ENCODE measurements around the gene TNK1.

The TNK1 gene

DNA sequence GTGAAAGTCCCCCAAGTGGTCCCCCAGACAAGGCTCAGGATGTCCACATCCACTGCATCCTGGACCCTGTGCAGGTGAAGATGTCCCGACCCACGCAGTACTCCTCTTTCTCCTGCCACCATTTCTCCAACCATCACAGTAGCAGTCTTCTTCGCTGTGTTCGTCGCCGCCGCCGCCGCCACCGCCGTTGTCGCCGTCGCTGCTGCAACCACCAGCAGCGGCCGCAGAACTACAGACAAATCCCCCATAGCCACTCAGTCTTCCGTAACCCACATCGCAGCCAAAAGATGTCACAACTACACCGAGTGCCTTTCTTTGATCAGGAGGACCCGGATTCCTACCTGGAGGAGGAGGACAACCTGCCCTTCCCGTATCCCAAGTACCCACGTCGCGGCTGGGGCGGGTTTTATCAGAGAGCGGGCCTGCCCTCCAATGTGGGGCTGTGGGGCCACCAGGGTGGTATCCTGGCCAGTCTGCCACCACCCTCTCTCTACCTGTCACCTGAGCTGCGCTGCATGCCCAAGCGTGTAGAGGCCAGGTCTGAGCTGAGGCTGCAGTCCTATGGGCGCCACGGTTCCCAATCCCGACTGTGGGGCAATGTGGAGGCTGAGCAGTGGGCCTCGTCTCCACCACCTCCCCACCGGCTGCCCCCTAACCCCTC lies 45.4 kb downstream of the TNK1 start:
- no peak for ATAC-seq (ENCODE audit: low read depth)
- no peaks in the 10 kb centered on the region for H3K9me3 ChIP-seq (ENCODE audit: severe bottlenecking)
- no peak for TF ChIP-seq CTCF (IDR thresholded peaks at IDR 0.05; ENCODE audit: poor library complexity, severe bottlenecking)

GRCh38 chr17:7426896-7427489 lies 46.1 kb downstream of the TNK1 start:
- Histone ChIP-seq H3K36me3 (ENCODE audit: low read depth) (no peaks in the 10 kb centered on the region), H3K4me1 (ENCODE audit: insufficient read depth, poor library complexity, severe bottlenecking) (no peaks in the 10 kb centered on the region), H3K4me3 (ENCODE audit: severe bottlenecking) (no peak overlapping the region), H3K27ac (ENCODE audit: poor library complexity, severe bottlenecking) (no peak overlapping the region), H3K9me3 (ENCODE audit: severe bottlenecking) (no peaks in the 10 kb centered on the region), H3K27me3 (ENCODE audit: insufficient read depth, poor library complexity, severe bottlenecking) (no peaks in the 10 kb centered on the region)
- no peak for DNase-seq (ENCODE audit: low spot score)
- ATAC-seq (ENCODE audit: low read depth): no peak
- TF ChIP-seq CTCF (IDR thresholded peaks at IDR 0.05; ENCODE audit: poor library complexity, severe bottlenecking): no peak

More for the DNA sequence above, 45.4 kb downstream of the TNK1 start:
- no peaks in the 10 kb centered on the region for H3K4me1 ChIP-seq (ENCODE audit: insufficient read depth, poor library complexity, severe bottlenecking)
- H3K36me3 ChIP-seq (ENCODE audit: low read depth): no peaks in the 10 kb centered on the region
- no peak overlapping the region for H3K4me3 ChIP-seq (ENCODE audit: severe bottlenecking)
- DNase-seq (ENCODE audit: low spot score): no peak
- H3K27me3 ChIP-seq (ENCODE audit: insufficient read depth, poor library complexity, severe bottlenecking): no peaks in the 10 kb centered on the region
- H3K27ac ChIP-seq (ENCODE audit: poor library complexity, severe bottlenecking): no peak overlapping the region

GRCh38 chr17:7427549-7427948 lies 46.7 kb downstream of the TNK1 start:
- Histone ChIP-seq H3K27me3 (ENCODE audit: insufficient read depth, poor library complexity, severe bottlenecking) (no peaks in the 10 kb centered on the region), H3K4me3 (ENCODE audit: severe bottlenecking) (no peak overlapping the region), H3K27ac (ENCODE audit: poor library complexity, severe bottlenecking) (no peak overlapping the region), H3K9me3 (ENCODE audit: severe bottlenecking) (no peaks in the 10 kb centered on the region), H3K4me1 (ENCODE audit: insufficient read depth, poor library complexity, severe bottlenecking) (no peaks in the 10 kb centered on the region), H3K36me3 (ENCODE audit: low read depth) (no peaks in the 10 kb centered on the region)
- DNase-seq (ENCODE audit: low spot score): no peak
- no peak for ATAC-seq (ENCODE audit: low read depth)
- TF ChIP-seq CTCF (IDR thresholded peaks at IDR 0.05; ENCODE audit: poor library complexity, severe bottlenecking): no peak

- H3K4me3 ChIP-seq (ENCODE audit: severe bottlenecking): no peak within 1 kb of the TSS
- no peaks in the 10 kb centered on the region for H3K4me1 ChIP-seq (ENCODE audit: insufficient read depth, poor library complexity, severe bottlenecking)
- no peaks in the 10 kb centered on the region for H3K9me3 ChIP-seq (ENCODE audit: severe bottlenecking)
- DNase-seq (ENCODE audit: low spot score) (no peak), ATAC-seq (ENCODE audit: low read depth) (no peak)
- H3K36me3 ChIP-seq (ENCODE audit: low read depth): no peaks in the 10 kb centered on the region
- H3K27me3 ChIP-seq (ENCODE audit: insufficient read depth, poor library complexity, severe bottlenecking): no peaks in the 10 kb centered on the region
- H3K27ac ChIP-seq (ENCODE audit: poor library complexity, severe bottlenecking): no peak within 1 kb of the TSS
- TF ChIP-seq CTCF (IDR thresholded peaks at IDR 0.05; ENCODE audit: poor library complexity, severe bottlenecking): no peak
Observed at GRCh38 chr17:7428557-7428956, 47.7 kb downstream of the TNK1 start, which contains the start of gene SPEM3. Gene SPEM3, plus strand, starts transcription at chr17:7428857. Its CDS starts 46 bp downstream, at chr17:7428903.

DNA sequence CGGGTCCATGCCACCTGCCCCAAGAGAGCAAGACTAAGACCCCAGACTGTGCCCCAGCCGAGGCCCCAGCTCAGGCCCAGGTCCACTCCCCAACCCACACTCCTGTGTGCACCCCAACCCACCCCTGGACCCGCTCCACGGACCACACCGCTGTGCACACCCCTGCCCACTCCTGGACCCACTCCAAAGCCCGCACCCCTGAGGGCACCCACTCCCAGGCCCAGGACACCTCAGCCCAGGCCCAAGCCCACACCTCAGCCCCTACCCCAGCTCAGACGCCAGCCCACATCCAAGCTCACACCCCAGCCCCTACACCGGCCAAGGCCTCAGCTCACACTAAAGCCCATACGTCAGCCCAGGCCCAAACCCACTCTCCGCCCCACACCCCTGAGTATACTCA lies 48.8 kb downstream of the TNK1 start:
- DNase-seq (ENCODE audit: low spot score) (no peak), ATAC-seq (ENCODE audit: low read depth) (no peak)

More for the DNA sequence above, 48.8 kb downstream of the TNK1 start:
- Histone ChIP-seq H3K27ac (ENCODE audit: poor library complexity, severe bottlenecking) (no peak overlapping the region), H3K4me3 (ENCODE audit: severe bottlenecking) (no peak overlapping the region), H3K36me3 (ENCODE audit: low read depth) (no peaks in the 10 kb centered on the region), H3K9me3 (ENCODE audit: severe bottlenecking) (no peaks in the 10 kb centered on the region), H3K27me3 (ENCODE audit: insufficient read depth, poor library complexity, severe bottlenecking) (no peaks in the 10 kb centered on the region), H3K4me1 (ENCODE audit: insufficient read depth, poor library complexity, severe bottlenecking) (no peaks in the 10 kb centered on the region)
- no peak for TF ChIP-seq CTCF (IDR thresholded peaks at IDR 0.05; ENCODE audit: poor library complexity, severe bottlenecking)

All from RWPE2 (cell line).